Measurements from ENCODE around the gene MXRA8. TPM values are rescaled to one million over a fixed set of nuclear protein-coding genes. Genes with fewer than 3 reads are reported as not detected.

MXRA8 gene
- total and polyA plus RNA-seq, 2 experiments from 2014 or later: 155 to 242 TPM

GRCh38 chr1:1374929-1375662 lies 16.7 kb upstream of the MXRA8 start, which contains the start of gene AURKAIP1:
AURKAIP1 (minus strand) TSS chr1:1375207; CDS start chr1:1374756, 451 bp downstream.
- peaks cover 27% of the 10 kb centered on the region for H3K79me2 ChIP-seq
- H3K9me3 ChIP-seq (ENCODE audit: low read depth): no peaks in the 10 kb centered on the region
- peak within 1 kb of the TSS; percentile 97 for H3K4me2 ChIP-seq
- H3K36me3 ChIP-seq (replicated peaks; ENCODE audit: insufficient read depth, low read depth): no peaks in the 10 kb centered on the region
- H3K27ac ChIP-seq: peak within 1 kb of the TSS; percentile 96
- H4K20me1 ChIP-seq (ENCODE audit: insufficient read depth, poor library complexity, severe bottlenecking): no peaks in the 10 kb centered on the region
- TF ChIP-seq CTCF (IDR thresholded peaks at IDR 0.05; ENCODE audit: poor library complexity) (no peak), EZH2 (IDR thresholded peaks at IDR 0.05; ENCODE audit: borderline replicate concordance) (no peak), EZH2phosphoT487 (IDR thresholded peaks at IDR 0.05; ENCODE audit: low read depth, severe bottlenecking, unreplicated experiment) (no peak)
- peak within 1 kb of the TSS; percentile 52 for H3K4me3 ChIP-seq
- H3K4me1 ChIP-seq (ENCODE audit: insufficient read depth): peaks cover 9% of the 10 kb centered on the region
- peak; percentile 99 for DNase-seq (ENCODE audit: low spot score)
- WGBS (ENCODE audit: low lambda C conversion rate, missing lambda C conversion rate): 1% methylated on average over 59 of the region's 85 CpGs
- H3K27me3 ChIP-seq: no peaks in the 10 kb centered on the region
- peak within 1 kb of the TSS; percentile 32 for H2AFZ ChIP-seq
- H3K9me2 ChIP-seq (replicated peaks; ENCODE audit: insufficient read depth): no peaks in the 10 kb centered on the region

GRCh38 chr1:1374589-1374928 lies 16.2 kb upstream of the MXRA8 start:
- Histone ChIP-seq H3K36me3 (replicated peaks; ENCODE audit: insufficient read depth, low read depth) (no peaks in the 10 kb centered on the region), H3K27me3 (no peaks in the 10 kb centered on the region), H3K9me2 (replicated peaks; ENCODE audit: insufficient read depth) (no peaks in the 10 kb centered on the region), H3K27ac (peak overlapping the region; percentile 85), H4K20me1 (ENCODE audit: insufficient read depth, poor library complexity, severe bottlenecking) (no peaks in the 10 kb centered on the region), H3K4me3 (peak overlapping the region; percentile 52), H3K4me2 (peak overlapping the region; percentile 97), H3K79me2 (peaks cover 27% of the 10 kb centered on the region), H3K4me1 (ENCODE audit: insufficient read depth) (peaks cover 9% of the 10 kb centered on the region), H2AFZ (peak overlapping the region; percentile 13), H3K9me3 (ENCODE audit: low read depth) (no peaks in the 10 kb centered on the region)
- TF ChIP-seq EZH2phosphoT487 (IDR thresholded peaks at IDR 0.05; ENCODE audit: low read depth, severe bottlenecking, unreplicated experiment): no peak
- TF ChIP-seq EZH2 (IDR thresholded peaks at IDR 0.05; ENCODE audit: borderline replicate concordance): no peak
- TF ChIP-seq CTCF (IDR thresholded peaks at IDR 0.05; ENCODE audit: poor library complexity): no peak
- no peak for DNase-seq (ENCODE audit: low spot score)
- WGBS (ENCODE audit: low lambda C conversion rate, missing lambda C conversion rate): 3% methylated on average over 10 of the region's 24 CpGs

GRCh38 chr1:1373815-1374588 lies 15.6 kb upstream of the MXRA8 start:
- no peak for TF ChIP-seq EZH2 (IDR thresholded peaks at IDR 0.05; ENCODE audit: borderline replicate concordance)
- no peak for TF ChIP-seq CTCF (IDR thresholded peaks at IDR 0.05; ENCODE audit: poor library complexity)
- TF ChIP-seq EZH2phosphoT487 (IDR thresholded peaks at IDR 0.05; ENCODE audit: low read depth, severe bottlenecking, unreplicated experiment): no peak
- peaks cover 27% of the 10 kb centered on the region for H3K79me2 ChIP-seq
- H3K36me3 ChIP-seq (replicated peaks; ENCODE audit: insufficient read depth, low read depth): no peaks in the 10 kb centered on the region
- peak overlapping the region; percentile 52 for H3K4me3 ChIP-seq
- no peak overlapping the region for H3K27ac ChIP-seq
- no peak for DNase-seq (ENCODE audit: low spot score)
- H3K4me1 ChIP-seq (ENCODE audit: insufficient read depth): peaks cover 9% of the 10 kb centered on the region
- no peaks in the 10 kb centered on the region for H3K27me3 ChIP-seq
- no peak overlapping the region for H2AFZ ChIP-seq
- peak overlapping the region; percentile 97 for H3K4me2 ChIP-seq
- 63% methylated on average over 51 of the region's 52 CpGs for WGBS (ENCODE audit: low lambda C conversion rate, missing lambda C conversion rate)
- no peaks in the 10 kb centered on the region for H3K9me3 ChIP-seq (ENCODE audit: low read depth)
- no peaks in the 10 kb centered on the region for H4K20me1 ChIP-seq (ENCODE audit: insufficient read depth, poor library complexity, severe bottlenecking)
- H3K9me2 ChIP-seq (replicated peaks; ENCODE audit: insufficient read depth): no peaks in the 10 kb centered on the region
